Cardiac fibroblast (primary cell): Measurements from ENCODE around the gene CAMTA1.
"Not testable (repeated sequence)": the region's sequence is repeated elsewhere in the genome, so short reads cannot be mapped to it uniquely, and the experiment has no call there.

ENCODE experiments used
- DNase-seq, 2 donors: peaks; one replicate each; pipeline versions ENCODE4 v3.0.0 to v3.0.0-alpha.2; 2010; ENCODE audit warnings: low read depth in 2 of 2
- H3K4me3 ChIP-seq, 2 donors: replicated peaks in 1 of 2; 1 replicate in 1 of 2; 2 replicates in 1 of 2; pipeline ENCODE4 v1.5.1; 2011; ENCODE audit warnings: low read depth in 2 of 2, low read length in 2 of 2, mild to moderate bottlenecking in 2 of 2, moderate library complexity in 1 of 2
- CTCF ChIP-seq: IDR thresholded peaks from one replicate; pipeline ENCODE4 v1.5.1; 2011; ENCODE audit warnings: low read depth, mild to moderate bottlenecking, low read length, inconsistent platforms

CAMTA1 gene

GRCh38 chr1:7688659-7689058, 903.4 kb downstream of the CAMTA1 start:
- no peak for TF ChIP-seq CTCF
- no peak overlapping the region for H3K4me3 ChIP-seq
- no peak for DNase-seq

- H3K4me3 ChIP-seq, DNase-seq: not testable (repeated sequence)
These were observed 904.1 kb downstream of the CAMTA1 start for GRCh38 chr1:7689307-7689706.

GRCh38 chr1:7690076-7690475, 904.8 kb downstream of the CAMTA1 start:
- H3K4me3 ChIP-seq, result no peak overlapping the region
- TF ChIP-seq CTCF, result no peak
- no peak for DNase-seq

- no peak for TF ChIP-seq CTCF
- DNase-seq, result no peak
- H3K4me3 ChIP-seq, result no peak overlapping the region
These were observed 905.4 kb downstream of the CAMTA1 start for GRCh38 chr1:7690496-7691182.

- no peak overlapping the region for H3K4me3 ChIP-seq
- DNase-seq, result no peak
- TF ChIP-seq CTCF, result no peak
These were observed 906.3 kb downstream of the CAMTA1 start for GRCh38 chr1:7691576-7691975.

- no peak for DNase-seq
- no peak overlapping the region for H3K4me3 ChIP-seq
- TF ChIP-seq CTCF, result no peak
These were observed 906.8 kb downstream of the CAMTA1 start for GRCh38 chr1:7692005-7692404.

GRCh38 chr1:7693037-7693436, 907.8 kb downstream of the CAMTA1 start:
- H3K4me3 ChIP-seq, DNase-seq: not testable (repeated sequence)

GRCh38 chr1:7693662-7694061, 908.4 kb downstream of the CAMTA1 start:
- H3K4me3 ChIP-seq, result no peak overlapping the region
- TF ChIP-seq CTCF, result no peak
- no peak for DNase-seq
